Measurements from ENCODE around the gene ARMH1.

DNA sequence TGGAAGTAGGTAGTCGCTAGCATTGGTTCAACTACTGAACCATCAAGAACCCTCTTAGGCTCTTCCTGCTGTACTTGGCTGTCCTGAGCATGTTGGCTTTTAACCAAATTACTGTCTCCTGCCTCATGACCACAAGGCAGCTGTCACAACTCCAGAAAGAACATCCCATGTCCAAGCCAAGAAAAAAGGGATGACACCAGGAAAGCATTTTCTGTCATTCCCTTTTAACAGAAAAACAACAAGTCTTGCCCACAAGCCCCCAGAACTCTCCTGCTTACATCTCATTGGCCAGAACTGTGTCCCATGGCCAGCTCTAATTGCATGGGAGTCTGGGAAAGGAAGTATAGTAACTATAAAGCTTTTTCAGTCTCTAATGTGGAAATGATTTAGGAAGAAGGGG lies 58.9 kb downstream of the ARMH1 start:
- TF ChIP-seq, protein P1, sequence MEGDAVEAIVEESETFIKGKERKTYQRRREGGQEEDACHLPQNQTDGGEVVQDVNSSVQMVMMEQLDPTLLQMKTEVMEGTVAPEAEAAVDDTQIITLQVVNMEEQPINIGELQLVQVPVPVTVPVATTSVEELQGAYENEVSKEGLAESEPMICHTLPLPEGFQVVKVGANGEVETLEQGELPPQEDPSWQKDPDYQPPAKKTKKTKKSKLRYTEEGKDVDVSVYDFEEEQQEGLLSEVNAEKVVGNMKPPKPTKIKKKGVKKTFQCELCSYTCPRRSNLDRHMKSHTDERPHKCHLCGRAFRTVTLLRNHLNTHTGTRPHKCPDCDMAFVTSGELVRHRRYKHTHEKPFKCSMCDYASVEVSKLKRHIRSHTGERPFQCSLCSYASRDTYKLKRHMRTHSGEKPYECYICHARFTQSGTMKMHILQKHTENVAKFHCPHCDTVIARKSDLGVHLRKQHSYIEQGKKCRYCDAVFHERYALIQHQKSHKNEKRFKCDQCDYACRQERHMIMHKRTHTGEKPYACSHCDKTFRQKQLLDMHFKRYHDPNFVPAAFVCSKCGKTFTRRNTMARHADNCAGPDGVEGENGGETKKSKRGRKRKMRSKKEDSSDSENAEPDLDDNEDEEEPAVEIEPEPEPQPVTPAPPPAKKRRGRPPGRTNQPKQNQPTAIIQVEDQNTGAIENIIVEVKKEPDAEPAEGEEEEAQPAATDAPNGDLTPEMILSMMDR (IDR thresholded peaks at IDR 0.05; ENCODE audit: low read depth, low read length) = no peak
- TF ChIP-seq POLR2A (IDR thresholded peaks at IDR 0.05; ENCODE audit: extremely low read depth, insufficient read length) = no peak
